ENCODE data around the gene AUNIP.

The AUNIP gene

DNA sequence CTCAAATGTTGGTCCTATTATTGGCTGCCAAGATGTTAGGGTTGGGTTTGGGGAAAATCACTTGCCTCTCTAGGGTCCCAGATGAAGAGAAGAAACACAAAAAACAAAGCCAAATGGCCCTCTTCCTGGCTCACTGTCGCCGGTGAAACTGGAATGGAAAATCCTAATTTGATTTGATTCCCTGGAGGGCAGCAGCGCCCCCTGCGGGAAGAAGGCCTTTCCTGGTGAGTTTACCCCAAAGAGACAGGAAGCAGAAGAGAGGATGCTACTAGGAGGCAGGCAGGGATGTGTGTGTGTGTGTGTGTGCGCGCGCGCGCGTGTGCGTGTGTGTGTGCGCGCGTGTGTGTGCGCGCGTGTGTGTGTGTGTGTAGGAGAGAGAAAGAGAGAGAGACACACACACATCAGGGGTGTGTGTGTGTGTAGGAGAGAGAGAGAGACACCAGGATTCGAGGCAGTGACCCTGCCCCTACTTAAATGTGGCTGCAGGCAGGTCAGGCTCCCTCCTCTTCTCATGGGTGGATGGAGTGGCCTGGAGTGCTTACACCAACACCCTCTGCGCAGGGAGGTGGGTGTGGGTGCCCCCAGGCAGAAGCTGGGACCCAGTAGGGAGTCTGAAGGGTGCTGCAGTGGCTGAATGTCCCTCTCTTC, 62.3 kb downstream of the AUNIP start:
- peaks cover 2% of the 10 kb centered on the region for H3K36me3 Mint-ChIP-seq (ENCODE audit: low read depth)
- peaks cover 19% of the 10 kb centered on the region for H3K4me1 Mint-ChIP-seq (ENCODE audit: low read depth)
- H3K9me3 Mint-ChIP-seq: no peaks in the 10 kb centered on the region
- H3K27ac Mint-ChIP-seq: peak overlapping the region; percentile 17
- peak overlapping the region; percentile 20 for H3K4me3 Mint-ChIP-seq
- H3K27me3 Mint-ChIP-seq (ENCODE audit: low read depth): peaks cover 44% of the 10 kb centered on the region

DNA sequence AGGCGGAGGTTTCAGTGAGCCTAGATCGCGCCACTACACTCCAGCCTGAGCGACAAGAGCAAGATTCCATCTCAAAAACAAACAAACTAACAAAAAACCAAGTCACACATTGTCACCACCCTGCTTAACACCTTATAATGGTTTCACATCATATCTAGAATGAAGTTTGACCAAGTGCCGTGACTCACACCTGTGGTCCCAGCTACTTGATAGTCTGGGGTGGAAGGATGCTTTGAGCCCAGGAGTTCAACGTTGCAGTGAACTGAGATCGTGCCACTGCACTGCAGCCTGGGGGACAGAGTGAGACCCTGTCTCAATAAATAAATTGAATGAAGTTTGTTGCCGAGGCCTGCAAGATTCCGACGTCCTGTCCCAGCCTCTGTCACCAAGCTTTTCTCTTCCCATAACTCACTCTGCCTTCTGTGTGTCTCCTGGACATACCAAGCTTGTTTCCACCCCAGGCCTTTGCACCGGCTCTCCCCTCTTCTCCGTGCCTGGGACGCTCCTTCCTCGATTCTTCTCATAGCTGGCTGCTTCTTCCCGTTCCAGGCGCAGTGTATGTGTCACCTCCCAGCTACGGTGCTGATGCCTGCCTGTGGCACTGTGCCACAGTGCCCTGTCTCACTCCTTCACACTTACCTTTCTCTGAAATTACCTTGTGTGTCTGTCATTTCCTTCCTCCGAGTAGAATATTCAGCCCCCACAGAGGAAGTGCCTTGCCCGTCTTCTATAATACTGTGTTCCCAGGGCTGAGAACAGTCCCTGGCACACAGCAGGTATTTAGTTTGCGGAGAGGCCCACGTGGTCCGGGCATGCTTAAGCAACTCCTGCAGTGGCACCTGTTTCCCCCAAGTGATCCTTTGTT, 63.1 kb downstream of the AUNIP start:
- Mint-ChIP-seq H3K27ac (no peak overlapping the region), H3K27me3 (ENCODE audit: low read depth) (peaks cover 50% of the 10 kb centered on the region), H3K4me1 (ENCODE audit: low read depth) (peaks cover 19% of the 10 kb centered on the region), H3K4me3 (peak overlapping the region; percentile 20), H3K9me3 (no peaks in the 10 kb centered on the region), H3K36me3 (ENCODE audit: low read depth) (peaks cover 2% of the 10 kb centered on the region)

DNA sequence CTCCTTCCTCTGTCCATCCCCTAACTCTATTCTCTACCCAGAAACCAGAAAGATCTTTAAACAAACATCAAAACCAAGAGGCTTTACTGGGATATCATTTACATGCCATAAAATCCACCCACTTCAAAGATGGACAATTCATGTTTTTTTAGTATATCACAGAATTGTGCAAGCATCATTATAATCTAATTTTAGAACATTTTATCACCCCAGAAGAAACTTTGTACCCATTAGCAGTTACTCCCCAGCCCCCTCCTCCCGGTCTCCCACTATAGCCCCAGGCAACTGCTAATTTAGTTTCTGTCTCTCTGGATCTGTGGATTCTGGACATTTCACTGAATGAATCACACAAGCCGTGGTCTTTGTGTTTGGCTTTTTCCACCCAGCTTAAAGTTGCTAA, 64.0 kb downstream of the AUNIP start:
- Mint-ChIP-seq H3K4me1 (ENCODE audit: low read depth) (peaks cover 13% of the 10 kb centered on the region), H3K4me3 (no peak overlapping the region), H3K9me3 (no peaks in the 10 kb centered on the region), H3K27ac (peak overlapping the region; percentile 4), H3K27me3 (ENCODE audit: low read depth) (peaks cover 47% of the 10 kb centered on the region), H3K36me3 (ENCODE audit: low read depth) (peaks cover 2% of the 10 kb centered on the region)

GRCh38 chr1:25794325-25794724, 64.9 kb downstream of the AUNIP start:
- H3K27me3 Mint-ChIP-seq (ENCODE audit: low read depth): peaks cover 50% of the 10 kb centered on the region
- H3K4me3 Mint-ChIP-seq: no peak overlapping the region
- H3K27ac Mint-ChIP-seq: no peak overlapping the region
- H3K9me3 Mint-ChIP-seq: no peaks in the 10 kb centered on the region
- H3K36me3 Mint-ChIP-seq (ENCODE audit: low read depth): peaks cover 2% of the 10 kb centered on the region
- H3K4me1 Mint-ChIP-seq (ENCODE audit: low read depth): peaks cover 13% of the 10 kb centered on the region

DNA sequence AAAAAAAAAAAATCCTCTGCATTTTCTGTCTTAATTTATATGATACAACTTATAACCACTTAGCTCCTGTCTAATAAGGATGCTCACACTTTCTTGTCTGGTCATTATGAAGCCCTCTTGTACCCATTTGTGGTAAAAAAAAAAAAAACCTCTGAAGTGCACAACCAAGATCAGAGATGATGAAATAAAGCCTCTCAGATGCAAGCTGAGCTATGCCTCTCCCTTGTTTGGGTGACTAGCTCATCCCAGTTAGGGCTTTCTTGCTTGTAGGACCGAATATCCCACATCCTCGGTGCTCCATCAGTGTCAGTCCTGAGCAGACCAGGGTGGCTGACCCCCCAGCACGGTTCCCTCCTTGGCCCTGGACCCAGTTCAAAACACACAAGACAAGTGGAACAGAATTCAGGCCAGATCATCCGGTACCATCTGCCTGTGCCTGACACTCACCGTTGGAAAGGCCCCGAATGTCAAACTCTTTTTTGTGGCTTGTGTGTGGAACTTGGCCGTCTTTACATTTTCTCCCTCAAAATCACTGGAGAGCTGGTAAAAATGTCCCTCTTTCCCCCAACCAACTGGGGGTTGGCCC, 65.6 kb downstream of the AUNIP start:
- Mint-ChIP-seq H3K27me3 (ENCODE audit: low read depth) (peaks cover 50% of the 10 kb centered on the region), H3K27ac (no peak overlapping the region), H3K9me3 (no peaks in the 10 kb centered on the region), H3K4me3 (no peak overlapping the region), H3K36me3 (ENCODE audit: low read depth) (peaks cover 2% of the 10 kb centered on the region), H3K4me1 (ENCODE audit: low read depth) (peaks cover 13% of the 10 kb centered on the region)

DNA sequence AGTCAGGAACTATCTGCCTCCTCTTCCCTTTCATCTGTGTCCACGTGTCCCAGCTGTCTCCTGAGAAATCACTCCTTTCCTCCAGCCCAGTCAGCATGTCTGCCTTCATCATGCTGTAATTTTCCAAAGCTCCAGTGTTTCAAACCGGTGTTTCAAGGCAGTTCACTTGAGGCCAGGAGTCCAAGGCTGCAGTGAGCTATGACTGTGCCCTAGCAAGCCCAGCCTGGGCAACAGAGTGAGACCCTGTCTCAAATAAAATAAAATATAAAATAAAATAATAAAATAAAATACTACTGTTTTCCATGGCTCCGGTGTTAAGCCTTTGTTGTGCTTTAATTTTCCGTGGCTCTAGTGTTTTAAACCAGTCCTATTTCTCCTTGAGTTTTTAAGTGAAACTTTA, 67.1 kb downstream of the AUNIP start:
- Mint-ChIP-seq H3K4me1 (ENCODE audit: low read depth) (peaks cover 9% of the 10 kb centered on the region), H3K9me3 (no peaks in the 10 kb centered on the region), H3K4me3 (no peak overlapping the region), H3K36me3 (ENCODE audit: low read depth) (peaks cover 2% of the 10 kb centered on the region), H3K27ac (no peak overlapping the region), H3K27me3 (ENCODE audit: low read depth) (peaks cover 56% of the 10 kb centered on the region)

DNA sequence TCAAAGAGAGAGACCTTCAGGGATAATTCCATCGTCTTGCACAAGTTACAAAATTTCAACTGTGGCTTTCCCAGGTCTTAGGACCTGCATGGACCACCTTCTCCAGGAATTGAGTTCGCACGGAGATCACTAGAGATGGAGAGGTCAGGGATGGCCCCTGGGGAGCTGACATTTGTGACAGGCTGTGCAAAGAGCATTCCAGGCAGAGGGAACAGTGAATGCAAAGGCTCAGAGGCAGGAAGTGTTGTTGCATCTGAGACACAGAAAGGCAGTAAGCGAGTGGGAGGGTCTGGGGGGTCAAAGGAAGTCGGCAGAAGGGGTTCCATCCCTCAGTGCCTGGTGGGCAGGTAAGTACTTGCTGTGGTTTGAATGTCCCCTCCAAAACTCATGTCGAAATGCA, 68.8 kb downstream of the AUNIP start:
- Mint-ChIP-seq H3K27ac (no peak overlapping the region), H3K4me3 (no peak overlapping the region), H3K9me3 (no peaks in the 10 kb centered on the region), H3K27me3 (ENCODE audit: low read depth) (peaks cover 49% of the 10 kb centered on the region), H3K36me3 (ENCODE audit: low read depth) (no peaks in the 10 kb centered on the region), H3K4me1 (ENCODE audit: low read depth) (no peaks in the 10 kb centered on the region)

GRCh38 chr1:25787760-25788166, 71.5 kb downstream of the AUNIP start:
- Mint-ChIP-seq H3K4me3 (no peak overlapping the region), H3K27me3 (ENCODE audit: low read depth) (peaks cover 40% of the 10 kb centered on the region), H3K9me3 (no peaks in the 10 kb centered on the region), H3K27ac (no peak overlapping the region), H3K36me3 (ENCODE audit: low read depth) (no peaks in the 10 kb centered on the region), H3K4me1 (ENCODE audit: low read depth) (no peaks in the 10 kb centered on the region)

- no peak overlapping the region for H3K4me3 Mint-ChIP-seq
- H3K27me3 Mint-ChIP-seq (ENCODE audit: low read depth): peaks cover 41% of the 10 kb centered on the region
- no peaks in the 10 kb centered on the region for H3K9me3 Mint-ChIP-seq
- H3K4me1 Mint-ChIP-seq (ENCODE audit: low read depth): no peaks in the 10 kb centered on the region
- H3K36me3 Mint-ChIP-seq (ENCODE audit: low read depth): no peaks in the 10 kb centered on the region
- no peak overlapping the region for H3K27ac Mint-ChIP-seq
Observed at GRCh38 chr1:25786887-25787759, 72.1 kb downstream of the AUNIP start.

- H3K27ac Mint-ChIP-seq: no peak overlapping the region
- peaks cover 36% of the 10 kb centered on the region for H3K27me3 Mint-ChIP-seq (ENCODE audit: low read depth)
- no peaks in the 10 kb centered on the region for H3K36me3 Mint-ChIP-seq (ENCODE audit: low read depth)
- H3K4me1 Mint-ChIP-seq (ENCODE audit: low read depth): no peaks in the 10 kb centered on the region
- no peaks in the 10 kb centered on the region for H3K9me3 Mint-ChIP-seq
- no peak overlapping the region for H3K4me3 Mint-ChIP-seq
Observed at GRCh38 chr1:25785333-25786067, 73.8 kb downstream of the AUNIP start.

DNA sequence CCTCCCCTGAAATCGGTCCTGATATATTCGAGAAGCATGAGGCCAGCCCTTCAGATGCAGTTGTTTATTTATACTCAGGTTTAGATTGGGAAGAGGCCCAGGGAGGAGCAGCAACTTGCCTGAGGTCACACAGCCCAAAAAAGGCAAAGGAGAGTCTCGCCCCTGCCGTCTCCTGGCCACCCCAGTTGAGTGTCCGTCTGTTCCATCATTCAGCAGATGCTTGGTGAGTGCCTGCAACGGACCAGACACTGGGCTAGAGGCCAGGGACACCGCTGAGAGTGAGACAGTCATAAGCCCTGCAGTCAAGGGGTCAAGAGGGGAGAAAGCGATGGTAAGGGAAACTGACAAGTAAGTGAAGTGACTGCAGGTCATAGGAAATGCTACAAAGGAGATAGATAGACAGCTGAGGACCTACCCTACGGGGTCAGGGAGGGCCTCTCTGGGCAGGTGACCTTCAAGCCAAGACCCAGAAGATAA, 74.6 kb downstream of the AUNIP start:
- no peaks in the 10 kb centered on the region for H3K36me3 Mint-ChIP-seq (ENCODE audit: low read depth)
- H3K9me3 Mint-ChIP-seq: no peaks in the 10 kb centered on the region
- H3K27ac Mint-ChIP-seq: no peak overlapping the region

More for the DNA sequence above, 74.6 kb downstream of the AUNIP start:
- Mint-ChIP-seq H3K4me3 (no peak overlapping the region), H3K27me3 (ENCODE audit: low read depth) (peaks cover 31% of the 10 kb centered on the region), H3K4me1 (ENCODE audit: low read depth) (no peaks in the 10 kb centered on the region)
